Upper lobe of left lung (tissue), 4 donors: Measurements from ENCODE around the gene RAB21.

Experiments
- CTCF ChIP-seq, 6 experiments: fragments of 450-650 bp in 4 of 6; fragments of 200-600 bp in 2 of 6; sonication (generic) in 2 of 6; IDR thresholded peaks; one replicate each; pipeline ENCODE4 v1.5.1; 2016 to 2019; ENCODE audit warnings: antibody characterized with exemption in 6 of 6
- EP300 ChIP-seq, 4 donors: sonication (generic); formaldehyde crosslinking; IDR thresholded peaks; one replicate each; pipeline ENCODE4 v1.5.1; 2017; ENCODE audit warnings: antibody characterized with exemption in 4 of 4, control low read depth in 2 of 4
- POLR2A ChIP-seq, 4 donors: fragments of 450-650 bp; IDR thresholded peaks; one replicate each; pipeline ENCODE4 v1.5.1; 2016 to 2017; ENCODE audit warnings: antibody characterized with exemption in 4 of 4, mild to moderate bottlenecking in 2 of 4
- POLR2AphosphoS5 ChIP-seq, 2 donors: sonication (generic); formaldehyde crosslinking; IDR thresholded peaks; one replicate each; pipeline ENCODE4 v1.5.1; 2017; ENCODE audit warnings: antibody characterized with exemption in 2 of 2

- no peak for TF ChIP-seq POLR2AphosphoS5 (IDR thresholded peaks at IDR 0.05)
- no peak for TF ChIP-seq CTCF (IDR thresholded peaks at IDR 0.05)
- no peak for TF ChIP-seq EP300 (IDR thresholded peaks at IDR 0.05)
- TF ChIP-seq POLR2A (IDR thresholded peaks at IDR 0.05) = no peak
Observed at GRCh38 chr12:71749666-71750065, 5.0 kb upstream of the RAB21 start.
